ENCODE measurements around the gene TMPRSS12.
A peak's percentile ranks its signal among the peaks of the same experiment; 100 is the strongest.
"Not testable (repeated sequence)": the region's sequence is repeated elsewhere in the genome, so short reads cannot be mapped to it uniquely, and the experiment has no call there.

The TMPRSS12 gene

GRCh38 chr12:50862316-50862715 is 19.6 kb downstream of the TMPRSS12 start:
- peak; percentile 67 for DNase-seq

- no peak for DNase-seq
Measured at GRCh38 chr12:50865266-50865665, 22.5 kb downstream of the TMPRSS12 start.

GRCh38 chr12:50868881-50869280 is 26.2 kb downstream of the TMPRSS12 start:
- DNase-seq: not testable (repeated sequence)

- no peak for DNase-seq
Measured at GRCh38 chr12:50882563-50882962, 39.8 kb downstream of the TMPRSS12 start.

GRCh38 chr12:50887191-50887590 is 44.5 kb downstream of the TMPRSS12 start:
- peak; percentile 1 for DNase-seq

GRCh38 chr12:50888666-50889065 is 45.9 kb downstream of the TMPRSS12 start:
- DNase-seq: no peak

- no peak for DNase-seq
Measured at GRCh38 chr12:50894241-50894640, 51.5 kb downstream of the TMPRSS12 start.

GRCh38 chr12:50901685-50902113 is 59.0 kb downstream of the TMPRSS12 start:
- no peak for DNase-seq

GRCh38 chr12:50908479-50908878 is 65.8 kb downstream of the TMPRSS12 start:
- DNase-seq: not testable (repeated sequence)

GRCh38 chr12:50912361-50912760 is 69.6 kb downstream of the TMPRSS12 start:
- not testable (repeated sequence) for DNase-seq

GRCh38 chr12:50913224-50913623 is 70.5 kb downstream of the TMPRSS12 start:
- DNase-seq: no peak

GRCh38 chr12:50914872-50915484 is 72.3 kb downstream of the TMPRSS12 start:
- no peak for DNase-seq

GRCh38 chr12:50916292-50916691 is 73.6 kb downstream of the TMPRSS12 start:
- DNase-seq: no peak

GRCh38 chr12:50918584-50919316 is 76.0 kb downstream of the TMPRSS12 start:
- DNase-seq: no peak

GRCh38 chr12:50922820-50923219 is 80.1 kb downstream of the TMPRSS12 start:
- peak; percentile 22 for DNase-seq

GRCh38 chr12:50923361-50924130 is 80.8 kb downstream of the TMPRSS12 start:
- DNase-seq: no peak

GRCh38 chr12:50924131-50924438 is 81.4 kb downstream of the TMPRSS12 start:
- DNase-seq: no peak

GRCh38 chr12:50924439-50925341 is 82.0 kb downstream of the TMPRSS12 start:
- peak; percentile 82 for DNase-seq

GRCh38 chr12:50925342-50925651 is 82.6 kb downstream of the TMPRSS12 start:
- DNase-seq: no peak

GRCh38 chr12:50925920-50926319 is 83.2 kb downstream of the TMPRSS12 start:
- DNase-seq: no peak

GRCh38 chr12:50926415-50926814 is 83.7 kb downstream of the TMPRSS12 start:
- no peak for DNase-seq

GRCh38 chr12:50926932-50927331 is 84.2 kb downstream of the TMPRSS12 start:
- DNase-seq: not testable (repeated sequence)

GRCh38 chr12:50927356-50927755 is 84.6 kb downstream of the TMPRSS12 start:
- DNase-seq: no peak
